Activated B cell treated with CpG ODN at 0.5 μM for 24 hours (primary cell): ENCODE data around the gene CMTM5. TPM values are rescaled to one million over a fixed set of nuclear protein-coding genes. Genes with fewer than 3 reads are reported as not detected.

Experiments
- ATAC-seq: fragments of 200-7000 bp; cut with Tn5 transposase; one replicate; pipeline ENCODE4 v1.10.0; 2021; ENCODE audit warnings: low read depth, mild to moderate bottlenecking, moderate library complexity
- CTCF ChIA-PET: fragments of 350-600 bp; sonication (Branson Sonifier 250); formaldehyde crosslinking; loops from one replicate; lab custom pipeline; 2021; ENCODE audit warnings: antibody characterized with exemption; lab: Charles Lee
- POLR2A ChIA-PET: fragments of 350-600 bp; sonication (Branson Sonifier 250); formaldehyde crosslinking; loops from one replicate; lab custom pipeline; 2021; ENCODE audit warnings: antibody characterized with exemption; lab: Charles Lee
- DNase-seq: peaks from one replicate; pipeline ENCODE4 v3.0.0; 2022
- H3K27ac Mint-ChIP-seq: one replicate; pipeline ENCODE4 v1.8.0; 2020; ENCODE audit warnings: mixed read lengths
- H3K27me3 Mint-ChIP-seq: one replicate; pipeline ENCODE4 v1.8.0; 2021; ENCODE audit warnings: mixed read lengths
- H3K36me3 Mint-ChIP-seq: one replicate; pipeline ENCODE4 v1.8.0; 2021; ENCODE audit warnings: low read depth, mixed read lengths
- H3K4me1 Mint-ChIP-seq: one replicate; pipeline ENCODE4 v1.8.0; 2021; ENCODE audit warnings: mixed read lengths
- H3K4me3 Mint-ChIP-seq: one replicate; pipeline ENCODE4 v1.8.0; 2020; ENCODE audit warnings: mild to moderate bottlenecking, mixed read lengths
- H3K9me3 Mint-ChIP-seq: one replicate; pipeline ENCODE4 v1.8.0; 2020; ENCODE audit warnings: mixed read lengths
- intact Hi-C: fragments of 100-400 bp; cut with micrococcal nuclease; formaldehyde crosslinking; loops from one replicate; pipeline ENCODE4 v1.15.1; 2024
- total RNA-seq: library from RNA; stranded (reverse); gene quantifications from 2 replicates; pipeline ENCODE4 v1.2.3, GENCODE V29; 2022
- TF ChIP-seq, protein P1 (sequence below): fragments of 200-600 bp; IDR thresholded peaks from one replicate; pipeline ENCODE4 v1.8.0; 2022; ENCODE audit warnings: antibody characterized with exemption, mild to moderate bottlenecking

The CMTM5 gene
- total RNA-seq, 1 donor from 2014 or later, result not detected

DNA sequence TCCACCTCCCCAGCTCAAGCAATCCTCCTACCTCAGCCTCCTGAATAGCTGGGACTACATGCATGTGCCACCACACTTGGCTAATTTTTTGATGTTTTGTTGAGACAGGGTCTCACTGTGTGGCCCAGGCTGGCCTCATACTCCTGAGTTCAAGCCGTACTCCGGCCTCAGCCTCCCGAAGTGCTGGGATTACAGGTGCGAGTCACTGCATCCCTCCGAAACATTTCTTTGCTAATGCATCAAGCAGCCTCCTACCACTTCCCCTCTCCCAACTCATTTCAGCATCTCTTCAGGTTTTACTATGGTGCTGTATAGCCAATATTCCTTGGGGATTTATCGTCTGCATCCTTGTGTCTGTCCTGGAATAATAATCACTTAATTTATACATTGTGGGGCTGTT, 21.9 kb upstream of the CMTM5 start:
- H3K4me3 Mint-ChIP-seq, result no peak overlapping the region
- DNase-seq (no peak), ATAC-seq (no peak)
- H3K27me3 Mint-ChIP-seq, result peaks cover 47% of the 10 kb centered on the region
- ChIA-PET CTCF (no interaction called here), POLR2A (no interaction called here)
- no peaks in the 10 kb centered on the region for H3K9me3 Mint-ChIP-seq
- TF ChIP-seq, protein P1, sequence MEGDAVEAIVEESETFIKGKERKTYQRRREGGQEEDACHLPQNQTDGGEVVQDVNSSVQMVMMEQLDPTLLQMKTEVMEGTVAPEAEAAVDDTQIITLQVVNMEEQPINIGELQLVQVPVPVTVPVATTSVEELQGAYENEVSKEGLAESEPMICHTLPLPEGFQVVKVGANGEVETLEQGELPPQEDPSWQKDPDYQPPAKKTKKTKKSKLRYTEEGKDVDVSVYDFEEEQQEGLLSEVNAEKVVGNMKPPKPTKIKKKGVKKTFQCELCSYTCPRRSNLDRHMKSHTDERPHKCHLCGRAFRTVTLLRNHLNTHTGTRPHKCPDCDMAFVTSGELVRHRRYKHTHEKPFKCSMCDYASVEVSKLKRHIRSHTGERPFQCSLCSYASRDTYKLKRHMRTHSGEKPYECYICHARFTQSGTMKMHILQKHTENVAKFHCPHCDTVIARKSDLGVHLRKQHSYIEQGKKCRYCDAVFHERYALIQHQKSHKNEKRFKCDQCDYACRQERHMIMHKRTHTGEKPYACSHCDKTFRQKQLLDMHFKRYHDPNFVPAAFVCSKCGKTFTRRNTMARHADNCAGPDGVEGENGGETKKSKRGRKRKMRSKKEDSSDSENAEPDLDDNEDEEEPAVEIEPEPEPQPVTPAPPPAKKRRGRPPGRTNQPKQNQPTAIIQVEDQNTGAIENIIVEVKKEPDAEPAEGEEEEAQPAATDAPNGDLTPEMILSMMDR, result no peak
- H3K36me3 Mint-ChIP-seq, result no peaks in the 10 kb centered on the region
- H3K4me1 Mint-ChIP-seq, result peaks cover 9% of the 10 kb centered on the region
- no peak overlapping the region for H3K27ac Mint-ChIP-seq
- intact Hi-C loops, result no loop called here

DNA sequence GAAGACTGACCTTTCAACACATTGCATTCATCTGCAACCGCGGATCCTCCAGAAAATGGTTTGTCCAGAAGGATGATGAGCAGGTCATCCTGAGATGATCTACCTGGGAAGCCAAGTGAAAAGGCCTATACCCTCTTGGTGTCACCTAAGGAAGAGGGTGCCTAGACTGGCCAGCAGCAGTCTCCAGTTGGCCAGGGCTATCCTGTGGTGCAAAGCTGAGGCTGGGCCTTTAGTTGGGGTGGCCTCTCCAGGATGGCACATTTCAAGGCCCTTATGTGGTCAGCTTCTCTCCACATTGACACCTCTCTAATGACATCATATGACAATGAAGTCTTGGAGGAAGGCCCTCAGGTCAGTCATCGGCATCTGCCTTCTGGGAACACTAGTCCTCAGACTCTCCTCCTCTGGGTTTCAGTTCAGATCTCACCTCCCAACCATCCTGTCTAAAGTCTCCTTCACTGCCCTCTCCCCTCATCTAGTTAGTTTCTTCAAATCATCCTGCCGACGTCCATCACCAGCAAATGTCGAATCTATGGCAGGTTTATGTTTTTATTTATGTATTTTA, 20.9 kb upstream of the CMTM5 start:
- peaks cover 42% of the 10 kb centered on the region for H3K27me3 Mint-ChIP-seq
- intact Hi-C loops, result no loop called here
- no peaks in the 10 kb centered on the region for H3K9me3 Mint-ChIP-seq
- ChIA-PET CTCF (no interaction called here), POLR2A (no interaction called here)
- DNase-seq (no peak), ATAC-seq (no peak)
- no peak overlapping the region for H3K27ac Mint-ChIP-seq
- H3K4me3 Mint-ChIP-seq, result no peak overlapping the region
- H3K4me1 Mint-ChIP-seq, result peaks cover 9% of the 10 kb centered on the region
- TF ChIP-seq, protein P1, result no peak
- no peaks in the 10 kb centered on the region for H3K36me3 Mint-ChIP-seq

DNA sequence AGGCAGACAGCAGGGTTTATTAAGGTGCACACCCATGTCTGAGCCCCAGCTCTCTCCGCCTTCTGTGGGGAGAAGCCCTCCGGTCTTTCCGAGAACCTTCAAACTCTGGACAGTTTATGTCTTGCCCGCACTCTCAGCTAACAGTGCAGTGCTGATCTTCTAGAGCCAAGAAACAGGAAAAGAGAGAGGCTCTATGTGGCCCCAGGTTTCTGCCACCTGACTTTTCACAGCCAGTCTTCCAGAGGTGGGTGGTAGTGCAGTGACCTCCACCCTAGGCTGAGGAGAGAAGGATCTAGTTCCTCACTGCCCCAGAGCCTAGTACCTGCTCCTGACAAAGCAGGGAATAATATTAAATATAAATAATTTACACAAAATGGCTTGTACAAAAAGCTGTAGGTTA, 20.2 kb upstream of the CMTM5 start:
- Mint-ChIP-seq H3K4me1 (peaks cover 5% of the 10 kb centered on the region), H3K36me3 (no peaks in the 10 kb centered on the region), H3K9me3 (no peaks in the 10 kb centered on the region), H3K4me3 (no peak overlapping the region), H3K27me3 (peaks cover 39% of the 10 kb centered on the region), H3K27ac (no peak overlapping the region)
- intact Hi-C loops, result no loop called here
- POLR2A ChIA-PET, result no interaction called here
- CTCF ChIA-PET, result no interaction called here
- no peak for DNase-seq
- no peak for ATAC-seq
- TF ChIP-seq, protein P1, result no peak

DNA sequence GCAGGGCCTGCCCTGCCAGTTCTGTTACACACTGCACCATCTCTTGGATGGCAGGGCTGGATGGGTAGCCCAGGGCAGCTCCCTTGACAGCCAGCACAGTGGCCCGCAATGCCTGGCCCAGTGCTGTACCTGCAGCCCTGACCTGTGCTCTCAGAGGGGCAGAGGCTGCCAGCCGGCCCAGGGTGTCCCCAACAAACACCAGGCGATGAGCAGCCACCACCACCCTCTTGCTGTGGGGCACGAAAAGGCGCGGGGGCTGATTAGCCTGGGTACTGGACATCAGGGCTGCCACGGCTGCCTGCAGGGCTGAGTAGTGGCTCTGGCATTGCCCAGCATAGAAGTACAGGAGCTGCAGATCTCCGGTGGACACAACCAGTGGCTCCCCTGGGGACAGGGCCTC, 19.6 kb upstream of the CMTM5 start:
- DNase-seq (no peak), ATAC-seq (no peak)
- Mint-ChIP-seq H3K27ac (no peak overlapping the region), H3K9me3 (no peaks in the 10 kb centered on the region), H3K27me3 (peaks cover 40% of the 10 kb centered on the region), H3K36me3 (no peaks in the 10 kb centered on the region), H3K4me3 (no peak overlapping the region), H3K4me1 (peaks cover 5% of the 10 kb centered on the region)
- intact Hi-C loops, result no loop called here
- CTCF ChIA-PET, result no interaction called here
- POLR2A ChIA-PET, result no interaction called here
- TF ChIP-seq, protein P1, result no peak

DNA sequence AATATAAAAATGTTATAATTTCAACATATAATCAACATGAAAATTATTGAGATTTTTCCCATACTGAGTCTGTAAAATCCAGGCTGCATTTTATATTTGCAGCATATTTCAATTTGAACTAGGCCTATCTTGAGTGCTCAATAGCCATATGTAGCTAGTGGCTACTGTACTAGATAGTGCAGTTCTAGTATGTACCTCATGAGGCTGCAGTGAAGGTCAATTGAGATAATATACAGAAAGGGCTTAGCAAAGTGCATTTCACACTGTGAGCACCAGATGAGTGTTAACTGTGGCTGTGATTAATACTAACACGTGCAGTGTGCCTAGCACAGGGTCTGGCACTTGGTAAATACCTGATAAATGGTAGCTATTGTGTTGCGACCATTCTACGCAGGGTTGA, 18.8 kb upstream of the CMTM5 start:
- Mint-ChIP-seq H3K27me3 (peaks cover 38% of the 10 kb centered on the region), H3K36me3 (no peaks in the 10 kb centered on the region), H3K4me1 (peaks cover under 1% of the 10 kb centered on the region), H3K27ac (no peak overlapping the region), H3K4me3 (no peak overlapping the region), H3K9me3 (no peaks in the 10 kb centered on the region)
- ChIA-PET CTCF (no interaction called here), POLR2A (no interaction called here)
- no peak for DNase-seq
- no peak for ATAC-seq
- intact Hi-C loops, result no loop called here
- TF ChIP-seq, protein P1, result no peak
